Activated T-helper 1 cell treated with anti-CD3 and anti-CD28 coated beads, Interleukin-12 subunit alpha, Interleukin-12 subunit beta, Interleukin-2, Interleukin-4 antibody, amounts not matched to agents 30 ng/mL and 10 ng/mL and 1 ng/mL, durations not matched to agents 14 hours and 24 hours and 36 hours (primary cell): ENCODE measurements around the gene DOCK1. TPM values are rescaled to one million over a fixed set of nuclear protein-coding genes. Genes with fewer than 3 reads are reported as not detected.
A peak's percentile ranks its signal among the peaks of the same experiment; 100 is the strongest.

Experiments
- DNase-seq: peaks from one replicate; pipeline ENCODE4 v3.0.0; 2021; ENCODE audit warnings: low spot score
- H3K27ac Mint-ChIP-seq: one replicate; pipeline ENCODE4 v1.8.0; 2021; ENCODE audit warnings: mild to moderate bottlenecking, mixed read lengths
- H3K27me3 Mint-ChIP-seq: one replicate; pipeline ENCODE4 v1.8.0; 2022; ENCODE audit warnings: mild to moderate bottlenecking, moderate library complexity, mixed read lengths; ENCODE audit not compliant: insufficient read depth
- H3K36me3 Mint-ChIP-seq: one replicate; pipeline ENCODE4 v1.8.0; 2021; ENCODE audit warnings: low read depth, mixed read lengths
- H3K4me1 Mint-ChIP-seq: one replicate; pipeline ENCODE4 v1.8.0; 2021; ENCODE audit warnings: low read depth, mixed read lengths
- H3K4me3 Mint-ChIP-seq: one replicate; pipeline ENCODE4 v1.8.0; 2021; ENCODE audit warnings: mild to moderate bottlenecking, moderate library complexity, mixed read lengths
- H3K9me3 Mint-ChIP-seq: one replicate; pipeline ENCODE4 v1.8.0; 2021; ENCODE audit warnings: mixed read lengths
- intact Hi-C: fragments of 100-400 bp; cut with micrococcal nuclease; formaldehyde crosslinking; loops from one replicate; pipeline ENCODE4 v1.15.1; 2024
- total RNA-seq: library from RNA; stranded (reverse); gene quantifications from 2 replicates; pipeline ENCODE4 v1.2.3, GENCODE V29; 2022

DOCK1 gene
- total RNA-seq, 1 donor from 2014 or later = 0.75 TPM

- no peak for DNase-seq
- Mint-ChIP-seq H3K9me3 (peaks cover 5% of the 10 kb centered on the region), H3K27me3 (peaks cover 2% of the 10 kb centered on the region), H3K27ac (no peak overlapping the region), H3K4me1 (no peaks in the 10 kb centered on the region), H3K36me3 (no peaks in the 10 kb centered on the region), H3K4me3 (no peak overlapping the region)
- intact Hi-C loops = no loop called here
These were observed 313.4 kb downstream of the DOCK1 start for GRCh38 chr10:127218658-127219057.

DNA sequence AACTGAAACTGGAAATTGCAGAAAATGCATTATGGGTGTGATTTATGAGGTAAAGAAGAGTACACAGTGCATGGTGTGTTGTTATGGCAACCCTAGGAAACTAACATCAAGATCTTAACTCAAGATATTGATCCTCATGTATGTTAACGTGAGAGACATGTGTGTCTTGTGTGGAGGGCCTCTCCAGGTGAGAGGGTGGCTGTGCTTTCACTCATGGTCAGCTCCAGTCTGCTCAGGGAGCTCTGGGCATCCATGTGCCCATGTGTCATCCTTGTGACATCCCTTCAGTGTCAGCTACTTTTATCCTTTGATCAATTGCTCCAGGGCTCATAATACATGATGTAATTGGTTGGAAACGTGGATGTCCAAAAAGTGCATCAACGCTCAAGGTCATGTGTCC, 316.1 kb downstream of the DOCK1 start:
- no peaks in the 10 kb centered on the region for H3K4me1 Mint-ChIP-seq
- H3K36me3 Mint-ChIP-seq = no peaks in the 10 kb centered on the region
- H3K27me3 Mint-ChIP-seq = peaks cover 2% of the 10 kb centered on the region
- H3K4me3 Mint-ChIP-seq = no peak overlapping the region
- H3K9me3 Mint-ChIP-seq = peaks cover 5% of the 10 kb centered on the region
- DNase-seq = no peak
- intact Hi-C loops = no loop called here
- no peak overlapping the region for H3K27ac Mint-ChIP-seq

GRCh38 chr10:127227027-127227426, 321.8 kb downstream of the DOCK1 start:
- intact Hi-C loops = no loop called here
- H3K36me3 Mint-ChIP-seq = no peaks in the 10 kb centered on the region
- no peaks in the 10 kb centered on the region for H3K27me3 Mint-ChIP-seq
- no peak for DNase-seq
- H3K4me1 Mint-ChIP-seq = no peaks in the 10 kb centered on the region
- no peak overlapping the region for H3K27ac Mint-ChIP-seq
- no peak overlapping the region for H3K4me3 Mint-ChIP-seq
- no peaks in the 10 kb centered on the region for H3K9me3 Mint-ChIP-seq

DNA sequence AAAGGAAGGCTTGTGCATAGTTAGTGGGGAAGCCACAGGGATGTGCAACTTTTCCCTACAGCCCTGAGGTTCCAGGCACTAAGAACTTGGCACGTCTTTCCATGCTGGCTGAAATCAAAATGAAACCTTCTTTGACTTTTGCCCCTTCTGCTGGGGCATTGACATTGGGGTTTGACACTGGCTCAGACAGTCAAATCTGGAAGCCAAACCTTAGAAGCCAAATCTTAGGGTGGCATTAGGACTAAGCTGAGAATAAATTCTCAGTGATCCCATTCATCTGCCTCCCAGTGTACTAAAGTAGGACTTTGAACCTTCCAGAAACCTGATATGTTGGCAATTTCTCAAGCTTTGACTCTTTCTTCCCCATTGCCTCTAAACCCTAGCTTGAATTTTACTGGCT, 322.4 kb downstream of the DOCK1 start:
- H3K4me1 Mint-ChIP-seq = no peaks in the 10 kb centered on the region
- no peaks in the 10 kb centered on the region for H3K9me3 Mint-ChIP-seq
- no peaks in the 10 kb centered on the region for H3K27me3 Mint-ChIP-seq
- intact Hi-C loops = no loop called here
- no peak for DNase-seq
- no peak overlapping the region for H3K27ac Mint-ChIP-seq
- H3K4me3 Mint-ChIP-seq = no peak overlapping the region
- H3K36me3 Mint-ChIP-seq = no peaks in the 10 kb centered on the region

DNA sequence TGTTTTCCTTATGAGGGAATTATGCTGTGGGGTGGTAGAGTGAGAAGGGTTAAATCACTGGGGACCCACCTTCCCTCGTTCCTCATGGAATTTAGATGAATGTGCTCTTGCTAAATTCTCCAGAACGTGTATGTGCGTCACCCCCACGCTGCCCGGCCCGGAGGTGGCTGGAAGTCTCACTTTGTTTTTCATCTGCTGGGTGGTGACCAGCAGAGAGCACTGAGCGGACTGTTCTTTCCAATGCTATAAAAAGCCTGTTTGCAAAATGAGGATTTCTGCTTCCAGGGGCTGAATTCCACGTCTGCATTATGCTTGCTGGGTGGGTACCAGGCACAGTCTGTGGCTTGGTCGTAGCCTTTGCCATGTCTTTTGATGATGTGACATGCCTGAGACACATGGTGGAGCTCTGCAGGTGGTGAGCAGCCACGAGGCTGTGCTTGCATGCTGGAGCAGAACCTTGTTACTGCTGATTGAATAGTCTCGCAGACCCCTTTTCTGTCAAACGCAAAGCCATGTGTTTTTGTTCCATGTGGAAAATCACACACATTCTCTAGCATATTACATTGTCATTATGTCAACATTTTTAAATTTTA, 323.1 kb downstream of the DOCK1 start:
- no peaks in the 10 kb centered on the region for H3K9me3 Mint-ChIP-seq
- H3K27me3 Mint-ChIP-seq = no peaks in the 10 kb centered on the region
- no peaks in the 10 kb centered on the region for H3K36me3 Mint-ChIP-seq
- no peaks in the 10 kb centered on the region for H3K4me1 Mint-ChIP-seq
- H3K4me3 Mint-ChIP-seq = no peak overlapping the region
- no peak for DNase-seq
- no peak overlapping the region for H3K27ac Mint-ChIP-seq
- intact Hi-C loops = no loop called here

DNA sequence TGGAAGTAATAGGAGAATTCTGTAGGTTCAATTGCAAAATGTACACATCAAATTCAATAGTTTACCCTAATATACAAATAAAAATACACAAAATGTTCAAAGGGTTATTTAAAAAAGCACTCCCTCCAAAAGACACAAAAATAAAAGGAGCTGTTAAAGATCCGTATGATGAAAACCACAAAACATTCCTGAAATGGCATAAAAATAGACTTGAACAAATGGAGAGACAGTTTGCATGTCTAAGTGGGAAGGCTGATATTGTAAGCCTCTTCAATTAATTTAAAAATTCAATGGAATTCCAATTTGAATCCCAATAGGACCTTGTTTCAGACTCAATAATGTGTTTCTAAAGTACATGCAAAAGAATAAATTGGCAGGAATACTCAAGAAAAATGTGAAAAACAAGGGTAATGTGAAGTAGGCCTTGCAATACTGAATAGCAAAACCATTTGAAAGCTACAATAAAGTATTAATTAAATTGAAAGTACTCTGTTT, 329.1 kb downstream of the DOCK1 start:
- H3K4me3 Mint-ChIP-seq = no peak overlapping the region
- no peaks in the 10 kb centered on the region for H3K36me3 Mint-ChIP-seq
- DNase-seq = no peak
- H3K4me1 Mint-ChIP-seq = no peaks in the 10 kb centered on the region
- no peak overlapping the region for H3K27ac Mint-ChIP-seq
- no peaks in the 10 kb centered on the region for H3K27me3 Mint-ChIP-seq
- H3K9me3 Mint-ChIP-seq = no peaks in the 10 kb centered on the region
- intact Hi-C loops = no loop called here

GRCh38 chr10:127236266-127236665, 331.0 kb downstream of the DOCK1 start:
- H3K27ac Mint-ChIP-seq = no peak overlapping the region
- intact Hi-C loops = no loop called here
- H3K36me3 Mint-ChIP-seq = no peaks in the 10 kb centered on the region
- no peak for DNase-seq
- no peak overlapping the region for H3K4me3 Mint-ChIP-seq
- no peaks in the 10 kb centered on the region for H3K4me1 Mint-ChIP-seq
- H3K9me3 Mint-ChIP-seq = no peaks in the 10 kb centered on the region
- no peaks in the 10 kb centered on the region for H3K27me3 Mint-ChIP-seq

GRCh38 chr10:127242914-127243313, 337.7 kb downstream of the DOCK1 start:
- Mint-ChIP-seq H3K27me3 (peaks cover 4% of the 10 kb centered on the region), H3K27ac (no peak overlapping the region), H3K9me3 (no peaks in the 10 kb centered on the region), H3K4me1 (no peaks in the 10 kb centered on the region), H3K36me3 (no peaks in the 10 kb centered on the region), H3K4me3 (no peak overlapping the region)
- intact Hi-C loops = loop anchor here (5.0 to 10.0 kb wide), 2 partner anchors 102 to 609 kb away; no protein-coding TSS in a partner anchor
- no peak for DNase-seq

GRCh38 chr10:127243490-127244272, 338.5 kb downstream of the DOCK1 start:
- Mint-ChIP-seq H3K4me3 (no peak overlapping the region), H3K4me1 (no peaks in the 10 kb centered on the region), H3K9me3 (no peaks in the 10 kb centered on the region), H3K36me3 (no peaks in the 10 kb centered on the region), H3K27me3 (peaks cover 4% of the 10 kb centered on the region), H3K27ac (no peak overlapping the region)
- peak; percentile 11 for DNase-seq
- intact Hi-C loops = loop anchor here (5.0 to 10.0 kb wide), 2 partner anchors 101 to 609 kb away; no protein-coding TSS in a partner anchor

DNA sequence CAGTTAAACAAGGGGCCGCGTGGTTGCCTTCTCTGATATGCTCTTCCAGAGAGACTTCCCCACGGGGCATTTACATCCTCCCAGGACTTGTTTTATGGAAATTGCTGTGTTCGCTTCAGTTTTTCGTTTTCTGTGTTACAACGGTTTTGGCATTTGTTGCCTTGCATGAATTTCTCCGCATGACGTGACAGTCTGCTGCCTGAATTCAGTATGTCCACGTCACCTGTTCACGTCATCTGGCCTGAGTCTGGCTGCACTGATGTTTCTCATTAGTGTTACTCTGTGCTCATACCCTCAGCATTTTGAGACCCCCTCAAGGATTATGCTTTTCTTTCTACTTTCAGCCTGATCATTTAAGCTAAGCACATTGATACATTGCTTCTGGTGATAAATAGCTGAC, 340.2 kb downstream of the DOCK1 start:
- H3K36me3 Mint-ChIP-seq = no peaks in the 10 kb centered on the region
- H3K4me3 Mint-ChIP-seq = no peak overlapping the region
- no peak overlapping the region for H3K27ac Mint-ChIP-seq
- no peaks in the 10 kb centered on the region for H3K4me1 Mint-ChIP-seq
- H3K9me3 Mint-ChIP-seq = no peaks in the 10 kb centered on the region
- DNase-seq = no peak
- intact Hi-C loops = loop anchor here (10.0 kb wide), 1 partner anchor 99 kb away; no protein-coding TSS in a partner anchor
- peaks cover 4% of the 10 kb centered on the region for H3K27me3 Mint-ChIP-seq

- H3K36me3 Mint-ChIP-seq = no peaks in the 10 kb centered on the region
- peaks cover 9% of the 10 kb centered on the region for H3K27me3 Mint-ChIP-seq
- no peak overlapping the region for H3K4me3 Mint-ChIP-seq
- peaks cover 13% of the 10 kb centered on the region for H3K4me1 Mint-ChIP-seq
- no peaks in the 10 kb centered on the region for H3K9me3 Mint-ChIP-seq
- no peak overlapping the region for H3K27ac Mint-ChIP-seq
- DNase-seq = no peak
- intact Hi-C loops = no loop called here
These were observed 344.8 kb downstream of the DOCK1 start for GRCh38 chr10:127250031-127250430.

GRCh38 chr10:127252818-127253217, 347.6 kb downstream of the DOCK1 start:
- H3K27ac Mint-ChIP-seq = no peak overlapping the region
- H3K36me3 Mint-ChIP-seq = no peaks in the 10 kb centered on the region
- DNase-seq = no peak
- H3K4me1 Mint-ChIP-seq = peaks cover 13% of the 10 kb centered on the region
- intact Hi-C loops = no loop called here
- H3K9me3 Mint-ChIP-seq = no peaks in the 10 kb centered on the region
- H3K4me3 Mint-ChIP-seq = no peak overlapping the region
- H3K27me3 Mint-ChIP-seq = peaks cover 9% of the 10 kb centered on the region

- H3K27ac Mint-ChIP-seq = no peak overlapping the region
- H3K9me3 Mint-ChIP-seq = no peaks in the 10 kb centered on the region
- intact Hi-C loops = no loop called here
- no peak for DNase-seq
- no peak overlapping the region for H3K4me3 Mint-ChIP-seq
- no peaks in the 10 kb centered on the region for H3K36me3 Mint-ChIP-seq
- H3K27me3 Mint-ChIP-seq = peaks cover 9% of the 10 kb centered on the region
- H3K4me1 Mint-ChIP-seq = peaks cover 13% of the 10 kb centered on the region
These were observed 349.0 kb downstream of the DOCK1 start for GRCh38 chr10:127254276-127254675.
